H1 (cell line): ENCODE measurements around the gene CNGA2. TPM values are rescaled to one million over a fixed set of nuclear protein-coding genes. Genes with fewer than 3 reads are reported as not detected.

ENCODE experiments used
- CTCF ChIA-PET: fragments of 300-600 bp; sonication (Branson Sonifier 250); formaldehyde crosslinking; loops from one replicate; lab custom pipeline; 2021; ENCODE audit not compliant: partially characterized antibody; lab: Charles Lee
- POLR2A ChIA-PET: fragments of 300-600 bp; sonication (Branson Sonifier 250); formaldehyde crosslinking; loops from one replicate; lab custom pipeline; 2021; ENCODE audit warnings: inconsistent platforms; ENCODE audit not compliant: partially characterized antibody; lab: Charles Lee
- DNase-seq, 2 experiments: peaks; one replicate each; pipeline versions ENCODE4 v3.0.0 to v3.0.0-alpha.2; 2010 to 2022; ENCODE audit warnings: low spot score in 2 of 2, low read depth in 1 of 2, mixed read lengths in 1 of 2
- FAIRE-seq: peaks from 2 replicates; lab custom pipeline; 2011; peaks lifted over from hg19 to GRCh38; lab: Jason Lieb, UNC
- H2AFZ ChIP-seq: 2 replicates; pipeline ENCODE4 v1.8.1; 2012; ENCODE audit warnings: low read length, inconsistent platforms
- H2AK5ac ChIP-seq: 2 replicates; pipeline ENCODE4 v1.6.1; 2013; ENCODE audit warnings: low read depth, low read length
- H2BK120ac ChIP-seq: replicated peaks from 2 replicates; pipeline ENCODE3; 2013; ENCODE audit warnings: low read depth, low read length, inconsistent platforms
- H2BK12ac ChIP-seq: 2 replicates; pipeline ENCODE4 v1.6.1; 2013; ENCODE audit warnings: low read depth, low read length
- H2BK15ac ChIP-seq: 2 replicates; pipeline ENCODE4 v1.6.1; 2013; ENCODE audit warnings: low read length
- H2BK20ac ChIP-seq: 2 replicates; pipeline ENCODE4 v1.6.1; 2013; ENCODE audit warnings: low read length
- H2BK5ac ChIP-seq: 2 replicates; pipeline ENCODE4 v1.6.1; 2013; ENCODE audit warnings: low read depth, low read length
- H3K14ac ChIP-seq: 2 replicates; pipeline ENCODE4 v1.6.1; 2013; ENCODE audit warnings: inconsistent platforms; ENCODE audit not compliant: insufficient read length
- H3K18ac ChIP-seq: 2 replicates; pipeline ENCODE4 v1.6.1; 2013; ENCODE audit warnings: low read length; ENCODE audit errors: extremely low read depth
- H3K23ac ChIP-seq: 2 replicates; pipeline ENCODE4 v1.6.1; 2013; ENCODE audit warnings: inconsistent platforms; ENCODE audit not compliant: insufficient read length
- H3K23me2 ChIP-seq: 2 replicates; pipeline ENCODE4 v1.6.1; 2013; ENCODE audit warnings: low read depth, low read length
- H3K27ac ChIP-seq: 2 replicates; pipeline ENCODE4 v1.6.1; 2011; ENCODE audit warnings: low read depth, low read length, inconsistent platforms
- H3K27me3 ChIP-seq, 4 experiments: replicated peaks in 1 of 4; 1 replicate in 1 of 4; 2 replicates in 3 of 4; pipeline versions ENCODE4 v1.6.1 to v1.8.1; 2011 to 2013; ENCODE audit warnings: low read length in 3 of 4, mild to moderate bottlenecking in 3 of 4, inconsistent platforms in 2 of 4, mixed read lengths in 2 of 4, moderate library complexity in 1 of 4; ENCODE audit not compliant: control insufficient read depth in 3 of 4, insufficient read depth in 3 of 4; ENCODE audit errors: extremely low read depth in 1 of 4
- H3K36me3 ChIP-seq, 4 experiments: 2 replicates each; pipeline versions ENCODE4 v1.6.1 to v1.8.1; 2011 to 2013; ENCODE audit warnings: mild to moderate bottlenecking in 4 of 4, low read length in 3 of 4, moderate library complexity in 2 of 4, control low read depth in 1 of 4, inconsistent platforms in 1 of 4; ENCODE audit not compliant: insufficient read depth in 4 of 4, control insufficient read depth in 2 of 4
- H3K4ac ChIP-seq: replicated peaks from 2 replicates; pipeline ENCODE3; 2013; ENCODE audit warnings: low read length, low read depth, mixed read lengths, inconsistent platforms; ENCODE audit not compliant: insufficient read length
- H3K4me1 ChIP-seq, 4 experiments: replicated peaks in 1 of 4; 1 replicate in 1 of 4; 2 replicates in 3 of 4; pipeline versions ENCODE4 v1.6.1 to v1.8.1; 2011 to 2013; ENCODE audit warnings: low read length in 3 of 4, inconsistent platforms in 2 of 4, mixed read lengths in 1 of 4; ENCODE audit not compliant: insufficient read depth in 4 of 4, control insufficient read depth in 3 of 4
- H3K4me2 ChIP-seq, 2 experiments: 2 replicates each; pipeline versions ENCODE4 v1.6.1 to v1.8.1; 2011 to 2013; ENCODE audit warnings: low read depth in 2 of 2, low read length in 2 of 2, control low read depth in 1 of 2, inconsistent platforms in 1 of 2, mild to moderate bottlenecking in 1 of 2; ENCODE audit not compliant: insufficient read depth in 1 of 2
- H3K4me3 ChIP-seq, 4 experiments: fragments of 200-600, 300-600 bp in 1 of 4; sonication (generic), shearing (Covaris generic), sonication (Bioruptor Twin) in 1 of 4; 2 replicates each; pipeline versions ENCODE4 v1.5.1 to v1.8.1; 2011 to 2016; ENCODE audit warnings: low read length in 4 of 4, low read depth in 3 of 4, control low read depth in 2 of 4, inconsistent platforms in 2 of 4, mild to moderate bottlenecking in 2 of 4, mixed read lengths in 1 of 4, moderate library complexity in 1 of 4; ENCODE audit not compliant: insufficient read depth in 2 of 4; ENCODE audit errors: extremely low read depth in 1 of 4
- H3K56ac ChIP-seq: replicated peaks from 2 replicates; pipeline ENCODE3; 2013; ENCODE audit warnings: low read depth, mild to moderate bottlenecking, mixed read lengths, low read length, inconsistent platforms; ENCODE audit not compliant: insufficient read length
- H3K79me1 ChIP-seq: 2 replicates; pipeline ENCODE4 v1.6.1; 2013; ENCODE audit warnings: low read depth, low read length, control low read depth
- H3K79me2 ChIP-seq, 2 experiments: 2 replicates each; pipeline versions ENCODE4 v1.6.1 to v1.8.1; 2012 to 2013; ENCODE audit warnings: low read length in 2 of 2, mild to moderate bottlenecking in 2 of 2, inconsistent platforms in 1 of 2; ENCODE audit not compliant: insufficient read depth in 2 of 2, control insufficient read depth in 1 of 2
- H3K9ac ChIP-seq, 4 experiments: replicated peaks in 1 of 4; 1 replicate in 1 of 4; 2 replicates in 3 of 4; pipeline versions ENCODE4 v1.6.1 to v1.8.1; 2011 to 2013; ENCODE audit warnings: low read depth in 3 of 4, low read length in 3 of 4, control low read depth in 2 of 4, mild to moderate bottlenecking in 2 of 4, moderate library complexity in 2 of 4, inconsistent platforms in 1 of 4; ENCODE audit errors: extremely low read depth in 1 of 4
- H3K9me3 ChIP-seq, 2 experiments: 2 replicates each; pipeline versions ENCODE4 v1.6.1 to v1.8.1; 2012 to 2013; ENCODE audit warnings: mild to moderate bottlenecking in 2 of 2, moderate library complexity in 2 of 2, control low read depth in 1 of 2, inconsistent platforms in 1 of 2, low read depth in 1 of 2, low read length in 1 of 2, mixed read lengths in 1 of 2; ENCODE audit not compliant: insufficient read depth in 2 of 2
- H4K20me1 ChIP-seq, 2 experiments: replicated peaks in 1 of 2; 2 replicates each; pipeline versions ENCODE3 to v1.8.1; 2011 to 2013; ENCODE audit warnings: inconsistent platforms in 2 of 2, low read length in 2 of 2, mild to moderate bottlenecking in 1 of 2; ENCODE audit not compliant: insufficient read depth in 2 of 2, control insufficient read depth in 1 of 2
- H4K5ac ChIP-seq: 2 replicates; pipeline ENCODE4 v1.6.1; 2013; ENCODE audit warnings: low read length, low read depth, mixed read lengths, inconsistent platforms; ENCODE audit not compliant: insufficient read length
- H4K8ac ChIP-seq: 2 replicates; pipeline ENCODE4 v1.8.0; 2013; ENCODE audit warnings: mild to moderate bottlenecking, moderate library complexity, low read length, inconsistent platforms; ENCODE audit not compliant: insufficient read depth; ENCODE audit errors: extremely low read depth
- H4K91ac ChIP-seq: replicated peaks from 2 replicates; pipeline ENCODE3; 2013; ENCODE audit warnings: low read length, mixed read lengths, inconsistent platforms; ENCODE audit not compliant: insufficient read length
- CEBPB ChIP-seq: IDR thresholded peaks from 2 replicates; pipeline ENCODE4 v1.6.1; 2012; ENCODE audit warnings: low read depth, low read length
- E2F6 ChIP-seq: IDR thresholded peaks from 2 replicates; pipeline ENCODE4 v1.6.1; 2012; ENCODE audit warnings: inconsistent platforms
- WGBS, 2 experiments: shearing (Covaris generic) in 1 of 2; methylation state at CpG; one replicate each; pipeline versions ENCODE4 v1.1.6 to v1.1.7; 2013 to 2015; ENCODE audit warnings: low lambda C conversion rate in 2 of 2, mixed read lengths in 2 of 2, inconsistent platforms in 1 of 2, low coverage in 1 of 2, missing lambda C conversion rate in 1 of 2; ENCODE audit not compliant: insufficient replicate concordance in 2 of 2, insufficient coverage in 1 of 2, insufficient read length in 1 of 2; ENCODE audit errors: extremely low coverage in 1 of 2, missing lambda C conversion rate in 1 of 2; 5-methylcytosine and 5-hydroxymethylcytosine counted together
- polyA plus RNA-seq, 7 experiments: library from polyadenylated mRNA; depleted of rRNA in 3 of 7; stranded (reverse) in 5 of 7; unstranded in 2 of 7; fragments of >200 nt in 5 of 7; fragments of 200-250 nt in 2 of 7; gene quantifications; 1 replicate in 5 of 7; 2 replicates in 1 of 7; 4 replicates in 1 of 7; pipeline versions ENCODE4 v1.2.1 to v1.2.3, GENCODE V29; 2011 to 2013; ENCODE audit warnings: missing spikeins in 2 of 7, mixed read lengths in 2 of 7
- total RNA-seq: library from RNA; stranded (reverse); fragmentation: NEBNext Ultra II Directional; extraction: Animal tissue kit (Norgen Biotek cat#: 25700); gene quantifications from 2 replicates; pipeline ENCODE4 v1.2.1, GENCODE V29; 2021

The CNGA2 gene
- total and polyA plus RNA-seq, 2 of the 8 experiments (the other 6 are each of a cell fraction or from before 2014, with no cell fraction given): not detected

GRCh38 chrX:151712253-151712652 is 22.3 kb upstream of the CNGA2 start:
- Histone ChIP-seq H3K79me2 (no peaks in the 10 kb centered on the region), H3K23me2 (no peaks in the 10 kb centered on the region), H4K91ac (no peak overlapping the region), H4K8ac (no peak overlapping the region), H3K9me3 (no peaks in the 10 kb centered on the region), H2AFZ (no peak overlapping the region), H3K4me2 (no peak overlapping the region), H2BK20ac (no peak overlapping the region; the same call in 1 of the 2 replicates), H3K18ac (no peak overlapping the region), H3K9ac (no peak overlapping the region), H3K23ac (no peak overlapping the region), H2BK12ac (peak overlapping the region; percentile 9; the same call in 1 of the 2 replicates), H3K4me1 (peaks cover 0 to 4% (median 1%) of the 10 kb centered on the region in 4 experiments; a peak in 3 of 7 replicates), H3K56ac (no peak overlapping the region), H3K4ac (no peak overlapping the region), H3K27me3 (no peaks in the 10 kb centered on the region), H2AK5ac (no peak overlapping the region), H2BK120ac (no peak overlapping the region), H3K14ac (no peak overlapping the region), H4K20me1 (no peaks in the 10 kb centered on the region), H3K79me1 (no peaks in the 10 kb centered on the region), H3K4me3 (no peak overlapping the region), H2BK15ac (no peak overlapping the region), H3K36me3 (no peaks in the 10 kb centered on the region), H2BK5ac (no peak overlapping the region), H3K27ac (no peak overlapping the region), H4K5ac (no peak overlapping the region)
- CTCF ChIA-PET: interaction anchor here (0.6 to 2.6 kb wide), 11 partner anchors 9 to 1109 kb away, joined by 3 to 9 read pairs (median 4); no protein-coding TSS in a partner anchor
- no peak for DNase-seq
- WGBS, 2 experiments: 83% methylated on average over 1 of the region's 3 CpGs; no CpG with 5 or more reads in 1 of the 2 experiments
- no peak for TF ChIP-seq CEBPB
- TF ChIP-seq E2F6: no peak
- POLR2A ChIA-PET: no interaction called here
- no peak for FAIRE-seq
